ENCODE measurements around the gene IYD.

IYD gene

GRCh38 chr6:150417250-150417649 is 48.4 kb downstream of the IYD start:
- no peak overlapping the region for H3K4me3 ChIP-seq (ENCODE audit: low read depth, low read length)
- no peak for TF ChIP-seq CTCF (IDR thresholded peaks at IDR 0.05; ENCODE audit: borderline replicate concordance, insufficient read depth, low read depth, low read length)

GRCh38 chr6:150417899-150418826 is 49.4 kb downstream of the IYD start:
- H3K4me3 ChIP-seq (ENCODE audit: low read depth, low read length), result no peak overlapping the region
- TF ChIP-seq CTCF (IDR thresholded peaks at IDR 0.05; ENCODE audit: borderline replicate concordance, insufficient read depth, low read depth, low read length), result peak; percentile 64

DNA sequence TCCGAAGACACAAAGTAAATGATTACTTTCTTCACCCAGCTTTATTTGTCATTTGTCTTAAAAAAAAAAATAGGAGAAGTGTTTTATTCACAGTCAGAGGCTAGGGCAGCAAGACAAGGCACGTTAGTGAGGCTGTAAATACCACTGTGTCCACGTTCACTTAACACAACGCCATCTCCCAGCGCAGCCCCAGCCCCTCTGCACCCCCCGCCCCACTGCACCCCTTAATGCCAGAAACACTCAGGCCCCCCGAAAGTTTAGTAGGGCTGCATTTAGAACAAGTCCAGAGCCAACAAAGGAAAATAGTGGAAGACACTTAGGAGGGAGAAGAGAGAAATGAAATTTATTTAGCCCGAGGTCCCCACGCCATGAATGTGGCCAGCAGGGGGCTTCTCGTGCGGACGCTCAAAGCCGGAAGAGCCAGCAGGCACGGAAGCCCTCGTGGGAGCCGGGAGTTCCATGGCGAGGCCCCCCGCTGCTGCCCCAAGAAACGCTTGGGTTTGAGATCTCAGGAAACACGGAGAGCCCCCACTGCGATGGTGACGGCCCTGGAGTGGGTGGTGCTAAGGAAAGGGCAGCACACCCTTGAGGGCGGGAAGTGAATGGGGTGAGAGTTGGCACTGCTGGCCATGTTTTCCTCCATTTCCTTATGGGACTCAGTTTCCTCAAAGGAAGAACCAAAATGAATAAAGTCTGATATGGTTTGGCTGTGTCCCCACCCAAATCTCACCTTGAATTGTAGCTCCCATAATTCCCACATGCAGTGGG is 50.2 kb downstream of the IYD start:
- TF ChIP-seq CTCF (IDR thresholded peaks at IDR 0.05; ENCODE audit: borderline replicate concordance, insufficient read depth, low read depth, low read length), result peak; percentile 46; the same call in 1 of the 2 replicates
- no peak overlapping the region for H3K4me3 ChIP-seq (ENCODE audit: low read depth, low read length)

DNA sequence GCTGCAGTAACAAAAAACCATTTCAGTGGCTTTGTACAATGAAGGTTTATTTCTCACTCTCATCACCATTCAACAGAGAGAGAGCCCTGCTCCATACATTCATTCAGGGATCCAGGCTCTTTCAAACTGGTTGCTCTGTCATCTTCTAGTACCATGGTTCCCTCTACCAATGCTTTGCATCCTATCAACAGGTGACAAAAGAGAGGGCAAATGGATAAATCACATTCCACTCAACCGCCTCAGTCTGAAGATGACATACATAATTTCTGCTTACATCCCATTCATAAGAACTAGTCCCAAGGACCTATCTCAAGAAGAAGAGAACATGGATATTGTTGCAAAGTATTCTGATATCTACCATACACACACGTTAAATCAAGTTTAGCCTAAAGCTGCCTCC is 51.6 kb downstream of the IYD start:
- no peak overlapping the region for H3K4me3 ChIP-seq (ENCODE audit: low read depth, low read length)
- no peak for TF ChIP-seq CTCF (IDR thresholded peaks at IDR 0.05; ENCODE audit: borderline replicate concordance, insufficient read depth, low read depth, low read length)

GRCh38 chr6:150420926-150421325 is 52.1 kb downstream of the IYD start:
- H3K4me3 ChIP-seq (ENCODE audit: low read depth, low read length), result no peak overlapping the region
- no peak for TF ChIP-seq CTCF (IDR thresholded peaks at IDR 0.05; ENCODE audit: borderline replicate concordance, insufficient read depth, low read depth, low read length)

DNA sequence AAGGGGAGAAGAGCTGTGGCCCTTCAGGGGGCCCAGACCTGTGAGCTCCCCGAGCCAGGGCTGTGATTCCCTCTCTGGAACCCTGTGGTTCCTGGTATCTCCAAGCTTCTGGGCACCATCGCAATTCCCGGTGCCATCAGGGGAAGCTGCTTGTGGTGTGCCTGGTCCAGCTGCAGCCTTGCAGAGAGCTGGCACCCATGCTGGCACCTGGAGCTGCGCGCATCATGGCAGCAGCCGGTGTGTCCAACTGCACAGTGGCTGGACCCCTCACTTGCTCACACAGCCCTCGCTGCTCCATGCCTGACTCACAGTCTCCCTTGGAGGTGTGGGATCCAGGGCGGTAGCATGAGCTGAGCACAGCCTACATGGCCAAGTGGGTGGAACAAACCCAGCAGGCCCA is 56.7 kb downstream of the IYD start:
- no peak overlapping the region for H3K4me3 ChIP-seq (ENCODE audit: low read depth, low read length)
- no peak for TF ChIP-seq CTCF (IDR thresholded peaks at IDR 0.05; ENCODE audit: borderline replicate concordance, insufficient read depth, low read depth, low read length)
